K562 (cell line): ENCODE results near the gene LMOD1. TPM values are rescaled to one million over a fixed set of nuclear protein-coding genes. Genes with fewer than 3 reads are reported as not detected.

Source experiments
- ATAC-seq: fragments of 200-7000 bp; cut with Tn5 transposase; 3 replicates; pipeline ENCODE4 v1.9.1; 2020; ENCODE audit warnings: moderate library complexity
- BruUV-seq: library from RNA; stranded (reverse); fragments of 400-500 nt; replicated peaks from 2 replicates; lab custom pipeline; 2021; lab: Mats Ljungman, UMichigan
- CTCF ChIA-PET: fragments of 300-600 bp; formaldehyde crosslinking; extraction: SDS; loops from one replicate; lab custom pipeline; 2021; ENCODE audit warnings: low intra/inter-chr PET ratio; lab: Yijun Ruan, JAX
- POLR2A ChIA-PET: fragments of 300-600, 350-650 bp; sonication (Branson Sonifier 250); formaldehyde crosslinking; extraction: SDS; loops from one replicate; lab custom pipeline; 2021; ENCODE audit warnings: antibody characterized with exemption, inconsistent platforms; lab: Yijun Ruan, JAX
- DNase-seq, 4 experiments: peaks; one replicate each; pipeline versions ENCODE4 v3.0.0 to v3.0.0-alpha.2; 2011 to 2018; ENCODE audit warnings: low spot score in 3 of 4, mixed read lengths in 3 of 4; ENCODE audit errors: extremely low read depth in 1 of 4
- FAIRE-seq: peaks from 2 replicates; lab custom pipeline; 2011; peaks lifted over from hg19 to GRCh38; lab: Jason Lieb, UNC
- H2AFZ ChIP-seq: 2 replicates; pipeline ENCODE4 v1.6.0; 2011; ENCODE audit warnings: low read depth, low read length, control low read depth, inconsistent platforms
- H3K27ac ChIP-seq: fragments of 200-600 bp; 3 replicates; pipeline ENCODE4 v1.8.0; 2011; ENCODE audit warnings: low read depth, mild to moderate bottlenecking, control low read depth, inconsistent platforms, low read length, moderate library complexity, mixed read lengths; ENCODE audit errors: extremely low read depth
- H3K27me3 ChIP-seq, 2 experiments: fragments of 300-600 bp in 1 of 2; 2 replicates in 1 of 2; 3 replicates in 1 of 2; pipeline versions ENCODE4 v1.6.0 to v1.8.0; 2011; ENCODE audit warnings: inconsistent platforms in 2 of 2, low read length in 2 of 2, mild to moderate bottlenecking in 1 of 2, mixed read lengths in 1 of 2, moderate library complexity in 1 of 2; ENCODE audit not compliant: control insufficient read depth in 2 of 2, insufficient read depth in 2 of 2
- H3K36me3 ChIP-seq: fragments of 300-600 bp; 3 replicates; pipeline ENCODE4 v1.8.0; 2011; ENCODE audit warnings: mild to moderate bottlenecking, low read length, inconsistent platforms; ENCODE audit not compliant: control insufficient read depth, insufficient read depth
- H3K4me1 ChIP-seq, 2 experiments: fragments of 200-600 bp in 1 of 2; replicated peaks in 1 of 2; 2 replicates in 1 of 2; 3 replicates in 1 of 2; pipeline versions ENCODE4 v1.5.1 to v1.8.0; 2011; ENCODE audit warnings: inconsistent platforms in 2 of 2, low read length in 2 of 2, mild to moderate bottlenecking in 1 of 2, mixed read lengths in 1 of 2, moderate library complexity in 1 of 2; ENCODE audit not compliant: control insufficient read depth in 2 of 2, insufficient read depth in 2 of 2
- H3K4me2 ChIP-seq: 2 replicates; pipeline ENCODE4 v1.6.1; 2011; ENCODE audit warnings: low read length, control low read depth, inconsistent platforms, mixed read lengths; ENCODE audit not compliant: insufficient read depth
- H3K4me3 ChIP-seq: fragments of 200-600 bp; sonication (generic), shearing (Covaris generic); 2 replicates; pipeline ENCODE4 v1.5.1; 2016; ENCODE audit warnings: control low read depth, inconsistent platforms
- H3K79me2 ChIP-seq: fragments of 200-600 bp; 3 replicates; pipeline ENCODE4 v1.8.0; 2011; ENCODE audit warnings: low read length, inconsistent platforms; ENCODE audit not compliant: control insufficient read depth, insufficient read depth
- H3K9ac ChIP-seq, 2 experiments: 2 replicates each; pipeline versions ENCODE4 v1.6.0 to v1.6.1; 2011; ENCODE audit warnings: low read depth in 2 of 2, low read length in 2 of 2, control low read depth in 1 of 2, inconsistent platforms in 1 of 2, mild to moderate bottlenecking in 1 of 2, mixed read lengths in 1 of 2; ENCODE audit not compliant: insufficient read depth in 1 of 2
- H3K9me1 ChIP-seq: one replicate; pipeline ENCODE4 v1.6.0; 2011; ENCODE audit warnings: inconsistent platforms, mild to moderate bottlenecking, low read length, moderate library complexity; ENCODE audit not compliant: control insufficient read depth, insufficient read depth
- H3K9me3 ChIP-seq: replicated peaks from 2 replicates; pipeline ENCODE4 v1.5.1; 2011; ENCODE audit warnings: low read depth, low read length, inconsistent platforms; ENCODE audit not compliant: control insufficient read depth, insufficient read depth
- H4K20me1 ChIP-seq: replicated peaks from 2 replicates; pipeline ENCODE4 v1.6.1; 2011; ENCODE audit warnings: low read length, inconsistent platforms, mixed read lengths; ENCODE audit not compliant: control insufficient read depth, insufficient read depth
- ARID1B ChIP-seq: fragments of 450-650 bp; IDR thresholded peaks from 2 replicates; pipeline ENCODE4 v1.6.1; 2016; ENCODE audit warnings: antibody characterized with exemption, mild to moderate bottlenecking, inconsistent platforms
- ATF1 ChIP-seq, 2 experiments: fragments of 450-650 bp in 1 of 2; IDR thresholded peaks; 2 replicates each; pipeline ENCODE4 v1.6.1; 2016; ENCODE audit warnings: missing compliant biosample characterization in 1 of 2, missing genetic modification characterization in 1 of 2
- C11orf30 ChIP-seq: fragments of 450-650 bp; IDR thresholded peaks from 2 replicates; pipeline ENCODE4 v1.6.1; 2016; ENCODE audit warnings: low read depth, mild to moderate bottlenecking
- CBFA2T2 ChIP-seq: fragments of 450-650 bp; conservative IDR thresholded peaks from 2 replicates; pipeline ENCODE4 v1.6.1; 2017; ENCODE audit warnings: mild to moderate bottlenecking
- CBFA2T3 ChIP-seq: fragments of 450-650 bp; IDR thresholded peaks from 2 replicates; pipeline ENCODE4 v1.6.1; 2017
- CBX8 ChIP-seq: fragments of 200-600 bp; sonication (generic); IDR thresholded peaks from 2 replicates; pipeline ENCODE4 v1.6.1; 2012; ENCODE audit warnings: borderline replicate concordance, mixed run types, low read depth, mild to moderate bottlenecking, moderate library complexity, mixed read lengths, low read length, control low read depth, inconsistent platforms; ENCODE audit not compliant: poor library complexity, severe bottlenecking; ENCODE audit errors: extremely low read depth
- DACH1 ChIP-seq: fragments of 450-650 bp; IDR thresholded peaks from 2 replicates; pipeline ENCODE4 v1.6.1; 2018; ENCODE audit not compliant: partially characterized antibody
- EGR1 ChIP-seq: fragments of 450-650 bp; conservative IDR thresholded peaks from 2 replicates; pipeline ENCODE4 v1.6.1; 2017; ENCODE audit warnings: mild to moderate bottlenecking
- EP300 ChIP-seq: IDR thresholded peaks from 2 replicates; pipeline ENCODE4 v1.6.1; 2012; ENCODE audit warnings: low read length, improper control_type of control experiment
- GABPB1 ChIP-seq: sonication (generic); formaldehyde crosslinking; IDR thresholded peaks from 2 replicates; pipeline ENCODE4 v1.8.0; 2022; ENCODE audit warnings: mild to moderate bottlenecking, missing genetic modification reagents
- HDAC1 ChIP-seq, 2 experiments: fragments of 450-650 bp; IDR thresholded peaks; 2 replicates each; pipeline ENCODE4 v1.6.1; 2016 to 2017; ENCODE audit warnings: inconsistent platforms in 1 of 2, mild to moderate bottlenecking in 1 of 2, moderate library complexity in 1 of 2
- HDGF ChIP-seq: fragments of 450-650 bp; IDR thresholded peaks from 2 replicates; pipeline ENCODE4 v1.6.1; 2016
- MIER1 ChIP-seq: fragments of 450-650 bp; IDR thresholded peaks from 2 replicates; pipeline ENCODE4 v1.6.1; 2016; ENCODE audit warnings: antibody characterized with exemption, mild to moderate bottlenecking, low read depth
- POLR2AphosphoS5 ChIP-seq: IDR thresholded peaks from 2 replicates; pipeline ENCODE4 v1.6.1; 2011; ENCODE audit warnings: mild to moderate bottlenecking, low read depth, low read length, moderate library complexity; ENCODE audit not compliant: control insufficient read depth, insufficient read depth
- RCOR1 ChIP-seq, 2 experiments: IDR thresholded peaks; 2 replicates each; pipeline ENCODE4 v1.6.1; 2012; ENCODE audit warnings: low read depth in 2 of 2, low read length in 2 of 2, borderline replicate concordance in 1 of 2, improper control_type of control experiment in 1 of 2
- SMARCB1 ChIP-seq: IDR thresholded peaks from 2 replicates; pipeline ENCODE4 v1.6.1; 2011; ENCODE audit warnings: improper control_type of control experiment, low read depth; ENCODE audit not compliant: insufficient read length
- SOX6 ChIP-seq: fragments of 450-650 bp; IDR thresholded peaks from 2 replicates; pipeline ENCODE4 v1.6.1; 2014; ENCODE audit warnings: mild to moderate bottlenecking
- TAL1 ChIP-seq: fragments of 450-650 bp; IDR thresholded peaks from 2 replicates; pipeline ENCODE4 v1.6.1; 2016; ENCODE audit warnings: mild to moderate bottlenecking
- YBX1 ChIP-seq: fragments of 450-650 bp; IDR thresholded peaks from 2 replicates; pipeline ENCODE4 v1.7.1; 2016; ENCODE audit warnings: mild to moderate bottlenecking
- ZNF316 ChIP-seq: fragments of 450-650 bp; IDR thresholded peaks from 2 replicates; pipeline ENCODE4 v1.6.1; 2016
- WGBS: fragments of 100-300 bp; shearing (Covaris generic); methylation state at CpG from one replicate; pipeline ENCODE4 v1.1.6; 2016; ENCODE audit warnings: low coverage, mixed read lengths; ENCODE audit not compliant: insufficient coverage; ENCODE audit errors: missing lambda C conversion rate; 5-methylcytosine and 5-hydroxymethylcytosine counted together
- in situ Hi-C: fragments of 300-500 bp; cut with MboI; formaldehyde crosslinking; loops from 4 replicates; pipeline ENCODE4 v1.15.0; 2018; ENCODE audit warnings: inconsistent platforms, mixed read lengths
- intact Hi-C: fragments of 100-400 bp; cut with micrococcal nuclease; formaldehyde crosslinking; loops from 2 replicates; pipeline ENCODE4 v1.14.2; 2022
- polyA plus RNA-seq, 8 experiments: library from polyadenylated mRNA; depleted of rRNA in 4 of 8; stranded (reverse) in 5 of 8; unstranded in 3 of 8; fragments of >200 nt; fragmentation: Nextera tagmentation in 2 of 8; fragmentation: Illumina TruSeq in 1 of 8; extraction: Ambion mirVana in 2 of 8; extraction: Trizol in 1 of 8; gene quantifications; 2 replicates each; pipeline versions ENCODE4 v1.2.1 to v1.2.3, GENCODE V29; 2011 to 2014; ENCODE audit warnings: inconsistent platforms in 1 of 8, missing spikeins in 1 of 8
- total RNA-seq, 7 experiments: library from RNA; depleted of rRNA in 6 of 7; stranded (reverse); fragments of >200 nt in 6 of 7; fragmentation: Illumina TruSeq in 2 of 7; extraction: Trizol in 2 of 7; gene quantifications; 2 replicates each; pipeline versions ENCODE4 v1.2.1 to v1.2.3, GENCODE V29; 2011 to 2021; ENCODE audit warnings: low replicate concordance in 1 of 7
- TF ChIP-seq, protein P1 (sequence below): fragments of 250-450 bp; sonication (Bioruptor Pico); IDR thresholded peaks from 2 replicates; pipeline ENCODE4 v1.8.0; 2021; ENCODE audit warnings: moderate library complexity, mild to moderate bottlenecking, inconsistent platforms
- TF ChIP-seq, protein P2 (sequence below): sonication (generic); formaldehyde crosslinking; IDR thresholded peaks from 2 replicates; pipeline ENCODE4 v1.8.1; 2023; ENCODE audit warnings: mild to moderate bottlenecking, missing genetic modification reagents

Gene LMOD1
- total and polyA plus RNA-seq, 9 of the 15 experiments (the other 6 are each of a cell fraction or from before 2014, with no cell fraction given): 0.03 to 0.54 (median 0.38) TPM; not detected in 1

DNA sequence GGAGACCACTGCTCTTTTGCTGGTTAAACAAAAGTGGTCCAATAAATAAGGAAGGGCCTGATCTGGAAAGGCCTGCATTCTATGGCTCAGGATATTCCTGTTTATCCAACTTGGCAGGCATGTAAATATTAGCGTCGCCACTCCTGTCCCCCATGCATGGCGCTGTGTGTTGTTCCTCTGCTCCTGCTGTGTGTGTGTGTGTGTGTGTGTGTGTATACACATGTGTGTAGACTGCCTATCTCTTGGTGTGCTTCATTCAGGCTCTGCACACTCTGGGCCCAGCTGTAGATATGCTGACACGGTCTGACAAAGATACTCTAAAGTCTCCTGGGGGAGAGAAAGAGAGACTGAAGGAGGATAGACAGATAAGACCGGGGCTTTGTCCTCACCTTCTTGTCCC lies 6.8 kb downstream of the LMOD1 start:
- WGBS: 36% methylated on average over 4 of the region's 5 CpGs
- FAIRE-seq: peak; percentile 60
- TF ChIP-seq SMARCB1: no peak
- TF ChIP-seq C11orf30: peak; percentile 74
- no peak for TF ChIP-seq HDGF
- TF ChIP-seq HDAC1 (IDR thresholded peaks at IDR 0.05): peak in 1 of 2 experiments; percentile 39; a peak in 2 of 4 replicates
- TF ChIP-seq TAL1: peak; percentile 22; the same call in 1 of the 2 replicates
- TF ChIP-seq, protein P1, sequence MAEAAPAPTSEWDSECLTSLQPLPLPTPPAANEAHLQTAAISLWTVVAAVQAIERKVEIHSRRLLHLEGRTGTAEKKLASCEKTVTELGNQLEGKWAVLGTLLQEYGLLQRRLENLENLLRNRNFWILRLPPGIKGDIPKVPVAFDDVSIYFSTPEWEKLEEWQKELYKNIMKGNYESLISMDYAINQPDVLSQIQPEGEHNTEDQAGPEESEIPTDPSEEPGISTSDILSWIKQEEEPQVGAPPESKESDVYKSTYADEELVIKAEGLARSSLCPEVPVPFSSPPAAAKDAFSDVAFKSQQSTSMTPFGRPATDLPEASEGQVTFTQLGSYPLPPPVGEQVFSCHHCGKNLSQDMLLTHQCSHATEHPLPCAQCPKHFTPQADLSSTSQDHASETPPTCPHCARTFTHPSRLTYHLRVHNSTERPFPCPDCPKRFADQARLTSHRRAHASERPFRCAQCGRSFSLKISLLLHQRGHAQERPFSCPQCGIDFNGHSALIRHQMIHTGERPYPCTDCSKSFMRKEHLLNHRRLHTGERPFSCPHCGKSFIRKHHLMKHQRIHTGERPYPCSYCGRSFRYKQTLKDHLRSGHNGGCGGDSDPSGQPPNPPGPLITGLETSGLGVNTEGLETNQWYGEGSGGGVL (CRISPR knock-in tag): no peak
- no peak for TF ChIP-seq EGR1
- 0 out of 4 replicates have a peak, but pooled peaks of 1 of the 2 experiments have one; percentile 4 for TF ChIP-seq RCOR1 (IDR thresholded peaks at IDR 0.05; ENCODE audit: borderline replicate concordance in 1 of 2, low read depth in 2 of 2, low read length in 2 of 2)
- 0 out of 2 replicates have a peak, but pooled peaks have one; percentile 37 for TF ChIP-seq POLR2AphosphoS5
- no peak for TF ChIP-seq YBX1
- no peak for TF ChIP-seq ATF1 (CRISPR knock-in tag; IDR thresholded peaks at IDR 0.05)
- TF ChIP-seq ATF1 (tag; IDR thresholded peaks at IDR 0.05): 0 out of 2 replicates have a peak, but pooled peaks have one; percentile 11
- no peak for TF ChIP-seq GABPB1 (CRISPR knock-in tag)
- peak; percentile 64 for TF ChIP-seq ARID1B
- TF ChIP-seq EP300: peak; percentile 4; the same call in 1 of the 2 replicates
- TF ChIP-seq, protein P2, sequence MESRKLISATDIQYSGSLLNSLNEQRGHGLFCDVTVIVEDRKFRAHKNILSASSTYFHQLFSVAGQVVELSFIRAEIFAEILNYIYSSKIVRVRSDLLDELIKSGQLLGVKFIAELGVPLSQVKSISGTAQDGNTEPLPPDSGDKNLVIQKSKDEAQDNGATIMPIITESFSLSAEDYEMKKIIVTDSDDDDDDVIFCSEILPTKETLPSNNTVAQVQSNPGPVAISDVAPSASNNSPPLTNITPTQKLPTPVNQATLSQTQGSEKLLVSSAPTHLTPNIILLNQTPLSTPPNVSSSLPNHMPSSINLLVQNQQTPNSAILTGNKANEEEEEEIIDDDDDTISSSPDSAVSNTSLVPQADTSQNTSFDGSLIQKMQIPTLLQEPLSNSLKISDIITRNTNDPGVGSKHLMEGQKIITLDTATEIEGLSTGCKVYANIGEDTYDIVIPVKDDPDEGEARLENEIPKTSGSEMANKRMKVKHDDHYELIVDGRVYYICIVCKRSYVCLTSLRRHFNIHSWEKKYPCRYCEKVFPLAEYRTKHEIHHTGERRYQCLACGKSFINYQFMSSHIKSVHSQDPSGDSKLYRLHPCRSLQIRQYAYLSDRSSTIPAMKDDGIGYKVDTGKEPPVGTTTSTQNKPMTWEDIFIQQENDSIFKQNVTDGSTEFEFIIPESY (CRISPR knock-in tag): peak; percentile 32; the same call in 1 of the 2 replicates
- peak; percentile 77 for TF ChIP-seq CBFA2T3
- no peak for TF ChIP-seq CBX8
- peak; percentile 87 for TF ChIP-seq ZNF316
- TF ChIP-seq MIER1: no peak
- 0 out of 2 replicates have a peak, but pooled peaks have one; percentile 11 for TF ChIP-seq SOX6
- peak; percentile 60 for TF ChIP-seq CBFA2T2
- peak; percentile 33 for TF ChIP-seq DACH1

More for the DNA sequence above, 6.8 kb downstream of the LMOD1 start:
- peak in 2 of 4 experiments; percentile 28 to 72 for DNase-seq
- H3K4me2 ChIP-seq: peak overlapping the region; percentile 32; the same call in 1 of the 2 replicates
- peaks cover 28 to 30% of the 10 kb centered on the region in 2 experiments for H3K4me1 ChIP-seq
- intact Hi-C loops: no loop called here
- no peaks in the 10 kb centered on the region for H3K79me2 ChIP-seq
- BruUV-seq: no TSS peak
- H3K4me3 ChIP-seq: no peak overlapping the region
- no peaks in the 10 kb centered on the region for H3K9me3 ChIP-seq
- ATAC-seq: peak; percentile 19
- no peaks in the 10 kb centered on the region for H4K20me1 ChIP-seq
- no peaks in the 10 kb centered on the region for H3K27me3 ChIP-seq
- H3K9ac ChIP-seq: peak overlapping the region in 1 of 2 experiments; percentile 33; a peak in 1 of 4 replicates
- ChIA-PET POLR2A (interaction anchor here (2.0 kb wide), 1 partner anchor 13 kb away, joined by 5 read pairs; no protein-coding TSS in a partner anchor), CTCF (no interaction called here)
- no peaks in the 10 kb centered on the region for H3K9me1 ChIP-seq
- H3K27ac ChIP-seq: peak overlapping the region; percentile 50; the same call in 2 of the 3 replicates
- in situ Hi-C loops: no loop called here
- H2AFZ ChIP-seq: peak overlapping the region; percentile 70
- H3K36me3 ChIP-seq: no peaks in the 10 kb centered on the region
